Kidney (tissue), 14 donors: Measurements from ENCODE around the gene CARHSP1. TPM values are rescaled to one million over a fixed set of nuclear protein-coding genes. Genes with fewer than 3 reads are reported as not detected.

Experiments used
- DNase-seq, 5 donors: peaks; one replicate each; pipeline ENCODE4 v3.0.0-alpha.2; 2013 to 2020
- FAIRE-seq: peaks from 2 replicates; lab custom pipeline; 2012; peaks lifted over from hg19 to GRCh38; lab: Jason Lieb, UNC
- H3K27ac ChIP-seq, 2 donors: one replicate each; pipeline ENCODE4 v1.7.0; 2013; ENCODE audit warnings: low read depth in 2 of 2, low read length in 2 of 2, inconsistent platforms in 1 of 2
- H3K27me3 ChIP-seq: one replicate; pipeline ENCODE4 v1.7.1; 2013; ENCODE audit warnings: low read length, inconsistent platforms; ENCODE audit not compliant: control insufficient read depth, insufficient read depth
- H3K36me3 ChIP-seq, 3 donors: one replicate each; pipeline versions ENCODE4 v1.7.0 to v1.7.1; 2013; ENCODE audit warnings: low read length in 3 of 3, control low read depth in 1 of 3, inconsistent platforms in 1 of 3; ENCODE audit not compliant: insufficient read depth in 3 of 3, control insufficient read depth in 2 of 3
- H3K4me1 ChIP-seq, 3 donors: one replicate each; pipeline versions ENCODE4 v1.7.0 to v1.7.1; 2013; ENCODE audit warnings: low read length in 3 of 3, inconsistent platforms in 1 of 3, low read depth in 1 of 3; ENCODE audit not compliant: control insufficient read depth in 2 of 3, insufficient read depth in 2 of 3
- H3K4me3 ChIP-seq, 3 donors: one replicate each; pipeline versions ENCODE4 v1.7.0 to v1.8.1; 2013; ENCODE audit warnings: low read length in 3 of 3, control low read depth in 1 of 3, inconsistent platforms in 1 of 3
- H3K9ac ChIP-seq, 3 donors: one replicate each; pipeline versions ENCODE4 v1.7.0 to v1.7.1; 2013; ENCODE audit warnings: low read length in 3 of 3, control low read depth in 1 of 3, inconsistent platforms in 1 of 3
- H3K9me3 ChIP-seq, 3 donors: one replicate each; pipeline versions ENCODE4 v1.7.0 to v1.7.1; 2013; ENCODE audit warnings: low read length in 3 of 3, control low read depth in 1 of 3, inconsistent platforms in 1 of 3; ENCODE audit not compliant: control insufficient read depth in 2 of 3, insufficient read depth in 1 of 3
- CTCF ChIP-seq: IDR thresholded peaks from 3 replicates; pipeline ENCODE4 v1.5.1; 2012; ENCODE audit warnings: mild to moderate bottlenecking, moderate library complexity, borderline replicate concordance; ENCODE audit not compliant: insufficient read depth; ENCODE audit errors: extremely low read depth
- intact Hi-C: fragments of 100-400 bp; cut with DNase I; formaldehyde crosslinking; loops from one replicate; pipeline ENCODE4 v1.11.1; 2022
- polyA plus RNA-seq: library from polyadenylated mRNA; stranded (reverse); fragments of 350-450 nt; fragmentation: Illumina TruSeq; extraction: RNeasy Lipid Tissue Mini Kit (QIAGEN cat#74804); gene quantifications from one replicate; pipeline ENCODE4 v1.2.3, GENCODE V29; 2014; ENCODE audit warnings: low read depth, low replicate concordance; ENCODE audit not compliant: insufficient read depth
- total RNA-seq: library from RNA; stranded (reverse); fragmentation: NEBNext Ultra II Directional; extraction: Animal tissue kit (Norgen Biotek cat#: 25700); gene quantifications from one replicate; pipeline ENCODE4 v1.2.1, GENCODE V29; 2021
- donor health status: control.
- donor health status: control.
- donor health status: control.
- donor health status: control.
- donor health status: control.
- donor health status: DM: yes; HTN: yes; CAD: no.
- donor health status: Normal renal cell carcinoma (clear cell type).

CARHSP1 gene
- total and polyA plus RNA-seq, 2 donors from 2014 or later, result 130 to 134 TPM

DNA sequence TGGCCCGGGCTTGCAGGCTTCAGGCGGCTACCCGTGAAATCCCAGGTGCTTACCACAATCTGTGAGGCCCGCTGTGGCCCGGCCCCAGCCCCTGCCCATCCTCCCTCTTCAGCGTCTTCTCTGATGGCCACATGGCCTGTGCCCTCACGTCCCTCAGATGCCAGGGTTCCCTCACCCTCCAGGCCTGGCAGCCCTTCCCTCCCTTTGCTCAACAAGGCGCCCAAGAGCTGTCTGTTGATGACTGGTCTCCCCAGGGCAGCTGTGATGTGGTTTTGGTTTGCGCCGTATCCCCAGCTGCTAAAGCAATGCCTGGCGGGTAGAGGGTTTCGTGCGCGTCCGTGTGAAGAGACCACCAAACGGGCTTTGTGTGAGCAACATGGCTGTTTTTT lies 36.1 kb downstream of the CARHSP1 start:
- Histone ChIP-seq H3K9me3 (no peaks in the 10 kb centered on the region), H3K4me1 (no peaks in the 10 kb centered on the region), H3K27me3 (no peaks in the 10 kb centered on the region), H3K9ac (no peak overlapping the region), H3K27ac (no peak overlapping the region), H3K36me3 (peaks cover 0 to 16% (median 0%) of the 10 kb centered on the region in 3 donors), H3K4me3 (no peak overlapping the region)
- no peak for FAIRE-seq
- intact Hi-C loops, result no loop called here
- TF ChIP-seq CTCF, result no peak
- DNase-seq, result no peak

DNA sequence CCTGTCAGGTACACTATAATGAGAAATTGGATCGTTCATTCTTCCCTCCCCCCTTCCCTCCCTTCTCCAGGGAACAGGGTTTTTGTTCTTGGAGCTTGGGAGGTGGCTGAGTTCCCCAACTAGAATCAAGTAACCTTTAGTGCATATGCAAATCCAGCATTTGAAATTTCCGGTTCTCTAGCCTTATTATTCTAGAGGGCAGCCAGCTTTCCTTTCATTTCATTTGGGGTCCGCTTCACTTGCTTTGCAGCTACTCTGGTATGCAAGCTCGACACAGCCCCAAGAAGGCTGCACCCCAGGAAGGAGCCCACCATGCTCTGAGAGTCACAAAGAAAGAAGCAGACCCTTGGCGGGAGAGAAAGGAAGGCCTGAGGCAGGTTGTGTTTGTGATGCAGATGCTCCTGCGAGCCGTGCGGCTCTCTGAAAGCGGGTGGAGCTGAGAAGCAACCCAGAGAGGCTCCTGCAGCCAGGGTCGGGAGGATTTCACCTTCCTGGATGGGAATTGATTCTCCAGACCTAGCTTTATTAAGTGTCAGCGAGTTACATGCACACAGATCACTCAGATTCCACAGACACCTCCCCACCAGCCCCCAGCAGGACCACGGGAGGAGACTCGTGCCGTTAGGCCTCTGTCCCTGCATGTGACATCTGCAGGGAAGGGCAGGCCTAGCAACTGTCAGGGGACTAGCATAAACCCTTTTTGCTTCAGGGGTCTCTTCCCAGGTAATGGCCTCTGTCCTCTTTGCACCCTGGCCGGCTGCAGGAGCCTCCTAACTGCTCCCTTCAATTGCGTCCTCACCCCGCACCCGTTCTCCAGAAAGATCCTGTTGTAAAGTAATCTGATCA lies 36.7 kb downstream of the CARHSP1 start:
- no peak overlapping the region for H3K27ac ChIP-seq
- no peak overlapping the region for H3K4me3 ChIP-seq
- H3K36me3 ChIP-seq, result peaks cover 0 to 16% (median 0%) of the 10 kb centered on the region in 3 donors
- no peaks in the 10 kb centered on the region for H3K27me3 ChIP-seq
- no peak for TF ChIP-seq CTCF
- DNase-seq (peak in 1 of 5 donors; percentile 14), FAIRE-seq (no peak)
- no peak overlapping the region for H3K9ac ChIP-seq
- H3K9me3 ChIP-seq, result no peaks in the 10 kb centered on the region
- intact Hi-C loops, result no loop called here
- H3K4me1 ChIP-seq, result no peaks in the 10 kb centered on the region

GRCh38 chr16:8831450-8831849 lies 37.4 kb downstream of the CARHSP1 start:
- no peak for TF ChIP-seq CTCF

More at GRCh38 chr16:8831450-8831849, 37.4 kb downstream of the CARHSP1 start:
- FAIRE-seq, result no peak
- intact Hi-C loops, result no loop called here
- no peak overlapping the region for H3K9ac ChIP-seq
- H3K36me3 ChIP-seq, result peaks cover 0 to 16% (median 0%) of the 10 kb centered on the region in 3 donors
- H3K27me3 ChIP-seq, result no peaks in the 10 kb centered on the region
- DNase-seq, result no peak
- no peak overlapping the region for H3K4me3 ChIP-seq
- H3K27ac ChIP-seq, result no peak overlapping the region
- no peaks in the 10 kb centered on the region for H3K4me1 ChIP-seq
- no peaks in the 10 kb centered on the region for H3K9me3 ChIP-seq
